Embryonic facial prominence (tissue), 1 donor: Measurements from ENCODE around the gene RGPD3.

ENCODE experiments used
- DNase-seq: peaks from one replicate; pipeline ENCODE4 v3.0.0-alpha.2; 2016; ENCODE audit errors: extremely low spot score

RGPD3 gene

DNA sequence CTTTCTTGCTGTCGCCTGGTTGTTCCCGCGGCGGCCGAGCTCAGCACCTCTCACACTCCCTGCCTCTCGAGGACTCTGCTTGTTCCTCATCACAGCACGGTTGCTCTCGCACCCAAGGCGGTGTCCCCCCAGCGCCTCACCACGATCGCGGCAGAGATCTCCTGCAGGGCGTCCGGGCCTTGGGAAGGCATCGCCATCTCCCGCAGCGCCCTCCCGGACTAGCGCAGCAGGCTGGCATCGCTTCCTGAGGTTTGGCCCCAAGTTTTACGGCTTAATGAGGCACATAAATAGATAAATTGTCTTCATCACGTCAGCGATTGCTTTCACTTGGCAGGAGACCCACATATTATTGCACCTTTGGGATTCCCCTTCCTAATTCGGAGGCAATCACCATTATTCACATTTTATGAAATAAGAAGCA, 125.4 kb downstream of the RGPD3 start:
- no peak for DNase-seq

DNA sequence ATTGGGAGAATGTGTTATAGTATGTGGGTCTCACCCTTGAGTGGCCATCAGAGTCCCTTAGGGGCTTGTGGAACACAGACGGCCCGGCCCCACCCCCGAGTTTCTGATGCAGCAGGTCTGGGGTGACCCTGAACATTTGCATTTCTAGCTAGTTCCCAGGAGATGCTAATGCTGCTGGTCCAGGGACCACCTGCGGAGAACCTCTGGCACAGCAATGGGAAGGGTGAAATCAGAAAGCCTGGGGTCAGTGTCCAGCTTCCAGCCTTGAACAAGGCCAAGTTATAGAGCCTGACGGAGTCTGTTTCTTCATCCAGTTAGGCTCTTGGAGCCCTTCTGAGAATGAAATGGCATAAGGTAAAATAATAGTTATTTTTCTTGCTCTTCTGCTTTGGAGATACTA, 126.5 kb downstream of the RGPD3 start:
- DNase-seq: no peak
